NB4 (cell line): ENCODE results near the gene GRM7.

Source experiments
- MYC ChIP-seq: IDR thresholded peaks from 2 replicates; pipeline ENCODE4 v1.6.1; 2011; ENCODE audit warnings: low read depth, low read length
- POLR2A ChIP-seq: IDR thresholded peaks from 2 replicates; pipeline ENCODE4 v1.6.1; 2011; ENCODE audit warnings: mild to moderate bottlenecking; ENCODE audit not compliant: insufficient read length; ENCODE audit errors: extremely low read depth
- TF ChIP-seq, protein P1 (sequence below): IDR thresholded peaks from one replicate; pipeline ENCODE4 v1.5.1; 2012; ENCODE audit warnings: low read depth, low read length
- TF ChIP-seq, protein P2 (sequence below): IDR thresholded peaks from 2 replicates; pipeline ENCODE4 v1.6.1; 2011; ENCODE audit warnings: low read depth, low read length

DNA sequence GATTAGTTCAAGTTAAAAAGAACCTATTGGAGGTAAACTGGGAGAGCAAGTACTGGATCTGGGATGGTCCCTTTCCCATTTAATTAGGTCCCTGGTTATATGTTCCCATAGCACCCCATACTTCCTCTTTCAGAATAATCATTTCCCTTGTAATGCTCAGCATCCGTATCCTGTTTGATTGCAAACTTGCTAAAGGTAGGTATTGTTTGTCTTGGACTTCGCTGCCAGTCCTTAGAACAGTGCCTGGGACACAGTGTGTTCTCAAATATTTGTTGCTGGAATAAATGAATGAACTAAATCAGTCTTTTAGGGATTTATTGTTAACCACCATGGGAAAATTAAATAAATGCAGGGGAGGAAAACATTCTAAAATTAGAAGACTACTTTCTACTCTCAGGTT, 299.8 kb downstream of the GRM7 start:
- TF ChIP-seq, protein P1, sequence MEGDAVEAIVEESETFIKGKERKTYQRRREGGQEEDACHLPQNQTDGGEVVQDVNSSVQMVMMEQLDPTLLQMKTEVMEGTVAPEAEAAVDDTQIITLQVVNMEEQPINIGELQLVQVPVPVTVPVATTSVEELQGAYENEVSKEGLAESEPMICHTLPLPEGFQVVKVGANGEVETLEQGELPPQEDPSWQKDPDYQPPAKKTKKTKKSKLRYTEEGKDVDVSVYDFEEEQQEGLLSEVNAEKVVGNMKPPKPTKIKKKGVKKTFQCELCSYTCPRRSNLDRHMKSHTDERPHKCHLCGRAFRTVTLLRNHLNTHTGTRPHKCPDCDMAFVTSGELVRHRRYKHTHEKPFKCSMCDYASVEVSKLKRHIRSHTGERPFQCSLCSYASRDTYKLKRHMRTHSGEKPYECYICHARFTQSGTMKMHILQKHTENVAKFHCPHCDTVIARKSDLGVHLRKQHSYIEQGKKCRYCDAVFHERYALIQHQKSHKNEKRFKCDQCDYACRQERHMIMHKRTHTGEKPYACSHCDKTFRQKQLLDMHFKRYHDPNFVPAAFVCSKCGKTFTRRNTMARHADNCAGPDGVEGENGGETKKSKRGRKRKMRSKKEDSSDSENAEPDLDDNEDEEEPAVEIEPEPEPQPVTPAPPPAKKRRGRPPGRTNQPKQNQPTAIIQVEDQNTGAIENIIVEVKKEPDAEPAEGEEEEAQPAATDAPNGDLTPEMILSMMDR: no peak
- TF ChIP-seq POLR2A (no peak), MYC (no peak)
- TF ChIP-seq, protein P2, sequence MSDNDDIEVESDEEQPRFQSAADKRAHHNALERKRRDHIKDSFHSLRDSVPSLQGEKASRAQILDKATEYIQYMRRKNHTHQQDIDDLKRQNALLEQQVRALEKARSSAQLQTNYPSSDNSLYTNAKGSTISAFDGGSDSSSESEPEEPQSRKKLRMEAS: no peak
